GM20431 (cell line): ENCODE measurements around the gene SMYD1.

Source experiments
- in situ Hi-C: fragments of 300-500 bp; cut with MseI, MboI; formaldehyde crosslinking; loops from one replicate; pipeline ENCODE4 v1.15.0; 2020; ENCODE audit warnings: low sequenced_read_pairs; ENCODE audit not compliant: unreplicated experiment

Gene SMYD1

DNA sequence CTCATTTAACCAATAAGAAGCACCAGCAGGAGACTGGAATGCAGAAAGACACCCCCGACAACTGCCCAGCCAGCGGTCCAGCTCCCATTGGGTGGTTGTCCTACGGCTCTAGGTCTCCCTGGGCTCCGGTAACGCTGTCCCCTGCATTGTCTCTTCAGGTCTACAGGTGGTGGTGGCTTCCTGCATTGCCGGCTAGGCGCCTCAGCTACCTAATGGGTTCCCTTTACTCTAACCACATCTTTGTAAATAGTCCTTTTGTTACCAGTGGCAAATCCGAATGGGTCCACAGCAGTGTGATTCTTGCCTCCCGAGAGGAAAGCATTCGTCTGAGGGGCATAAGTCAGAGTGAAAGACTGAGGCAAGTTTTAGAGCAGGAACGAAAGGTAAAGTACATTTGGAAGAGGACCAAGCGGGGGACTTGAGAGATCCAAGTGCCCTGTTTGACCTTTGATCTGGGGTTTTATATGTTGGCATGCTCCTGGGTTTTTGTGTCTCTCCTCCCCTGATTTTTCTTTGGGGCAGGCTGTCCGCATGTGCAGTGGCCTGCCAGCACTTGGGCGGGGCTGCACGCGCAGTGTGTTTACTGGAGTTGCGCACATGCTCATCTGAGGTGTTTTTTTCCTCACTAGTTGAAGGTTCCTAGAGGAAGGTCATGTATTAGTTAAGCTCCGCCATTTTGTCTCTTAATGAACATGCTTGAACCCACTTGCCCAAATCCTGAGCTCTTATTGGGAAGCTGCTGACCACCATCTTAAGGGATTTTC, 49.2 kb downstream of the SMYD1 start:
- in situ Hi-C loops: no loop called here

DNA sequence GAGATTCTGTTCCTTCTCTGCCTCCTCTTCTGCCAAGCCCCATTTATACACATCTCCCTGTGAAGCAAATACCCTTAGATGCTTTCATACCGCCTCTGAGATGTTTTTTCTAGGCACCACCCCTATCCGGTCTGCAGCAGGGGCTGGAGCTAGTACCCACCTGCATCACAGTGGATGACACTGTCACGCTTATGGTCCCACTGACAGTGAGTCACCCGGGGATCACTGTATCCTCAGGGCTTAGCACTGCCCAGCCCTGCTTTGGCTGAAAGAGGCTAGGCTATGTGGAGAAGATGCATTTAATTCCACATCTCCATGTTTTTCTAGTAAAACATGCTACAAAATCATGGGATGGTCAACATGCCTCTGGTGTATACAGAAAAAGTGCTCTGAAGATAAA, 50.3 kb downstream of the SMYD1 start:
- in situ Hi-C loops: no loop called here

DNA sequence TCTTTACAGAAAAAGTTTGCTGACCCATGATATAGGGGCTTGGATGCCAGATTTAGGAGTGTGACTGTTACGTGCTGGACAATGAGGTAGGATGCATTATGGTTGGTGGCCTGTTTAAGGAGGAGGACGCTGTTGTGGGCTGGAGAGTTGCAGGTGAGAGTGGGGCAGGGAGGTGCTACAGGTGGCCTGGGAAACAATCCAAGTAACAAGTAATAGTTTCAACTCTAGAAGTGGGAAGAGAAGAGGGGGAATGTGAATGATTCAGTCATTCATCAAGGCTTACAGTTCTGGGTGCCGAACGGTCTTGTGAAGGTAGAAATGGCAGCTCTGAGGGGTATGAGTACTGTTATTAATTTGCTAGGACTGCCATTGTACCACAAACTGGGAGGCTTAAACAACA, 54.1 kb downstream of the SMYD1 start:
- in situ Hi-C loops: no loop called here

DNA sequence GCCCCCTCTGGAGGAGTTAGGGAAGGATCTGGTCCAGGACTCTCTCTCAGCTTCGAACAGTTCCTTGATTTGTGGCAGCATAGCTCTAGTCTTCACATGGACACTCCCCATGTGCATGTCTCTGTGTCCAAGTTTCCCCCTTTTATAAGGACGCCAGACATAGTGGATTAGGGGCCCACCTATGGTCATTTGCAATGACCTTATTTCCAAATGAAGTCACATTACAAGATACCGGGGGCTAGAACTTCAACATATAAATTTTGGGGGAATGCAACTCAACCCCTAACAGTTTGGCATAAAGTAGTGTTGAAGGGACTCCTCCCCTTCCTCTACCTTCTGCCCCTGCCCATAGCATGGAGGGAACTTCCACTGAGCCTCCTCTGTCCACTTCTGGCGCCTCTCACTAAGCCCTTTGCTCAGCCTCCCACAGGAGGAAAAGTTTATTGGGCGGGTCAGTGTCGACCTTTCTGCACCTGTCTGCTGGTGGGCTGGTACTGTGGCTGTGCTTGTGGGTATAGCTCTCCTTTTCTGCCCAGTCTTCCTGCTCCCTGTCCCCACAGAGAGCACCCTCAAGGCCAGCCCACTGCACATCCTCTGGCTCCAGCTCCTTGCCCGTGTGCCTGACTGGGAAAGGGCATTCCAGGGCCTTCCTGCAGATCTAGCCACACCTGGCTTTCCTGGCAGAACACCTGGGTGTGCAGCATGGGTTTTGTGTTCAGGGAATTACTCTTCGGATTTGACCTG, 54.7 kb downstream of the SMYD1 start:
- in situ Hi-C loops: no loop called here

DNA sequence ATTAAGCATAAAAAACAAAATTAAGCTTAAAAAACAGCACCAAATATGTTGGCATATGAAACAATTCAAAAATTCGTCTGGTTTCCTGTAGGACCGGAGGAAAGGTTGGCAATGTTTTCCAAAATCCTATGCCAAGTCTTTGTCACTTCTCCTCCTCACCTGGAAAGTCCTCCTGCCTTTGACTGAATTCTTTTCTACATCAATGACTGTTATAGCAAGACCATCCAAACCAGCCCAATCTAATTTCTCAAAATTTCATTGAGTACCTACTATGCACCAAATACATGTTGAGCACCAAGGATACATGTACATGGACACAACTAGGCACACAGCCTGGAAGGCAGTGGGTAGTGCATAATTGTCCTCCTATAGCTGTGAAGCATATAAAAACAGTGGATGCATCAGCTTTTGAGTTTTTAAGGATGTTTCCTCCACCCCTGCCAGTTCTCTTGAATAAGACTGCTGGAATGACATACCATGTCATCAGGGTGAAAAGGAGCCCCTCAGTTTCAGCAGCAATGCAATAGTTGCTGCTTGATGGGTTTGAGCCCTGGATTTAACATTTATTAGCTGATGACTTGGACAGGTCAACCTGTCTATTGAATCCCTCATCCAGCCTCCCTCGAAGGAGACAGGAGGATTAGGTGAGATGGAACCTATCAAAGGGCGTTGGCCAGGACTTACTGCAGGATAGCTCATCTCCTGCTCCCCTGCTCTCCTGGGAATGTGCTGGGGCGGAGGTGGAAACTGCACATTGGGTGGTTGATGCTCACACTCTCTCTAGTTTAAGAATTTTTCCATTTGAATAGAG, 55.7 kb downstream of the SMYD1 start:
- in situ Hi-C loops: no loop called here

DNA sequence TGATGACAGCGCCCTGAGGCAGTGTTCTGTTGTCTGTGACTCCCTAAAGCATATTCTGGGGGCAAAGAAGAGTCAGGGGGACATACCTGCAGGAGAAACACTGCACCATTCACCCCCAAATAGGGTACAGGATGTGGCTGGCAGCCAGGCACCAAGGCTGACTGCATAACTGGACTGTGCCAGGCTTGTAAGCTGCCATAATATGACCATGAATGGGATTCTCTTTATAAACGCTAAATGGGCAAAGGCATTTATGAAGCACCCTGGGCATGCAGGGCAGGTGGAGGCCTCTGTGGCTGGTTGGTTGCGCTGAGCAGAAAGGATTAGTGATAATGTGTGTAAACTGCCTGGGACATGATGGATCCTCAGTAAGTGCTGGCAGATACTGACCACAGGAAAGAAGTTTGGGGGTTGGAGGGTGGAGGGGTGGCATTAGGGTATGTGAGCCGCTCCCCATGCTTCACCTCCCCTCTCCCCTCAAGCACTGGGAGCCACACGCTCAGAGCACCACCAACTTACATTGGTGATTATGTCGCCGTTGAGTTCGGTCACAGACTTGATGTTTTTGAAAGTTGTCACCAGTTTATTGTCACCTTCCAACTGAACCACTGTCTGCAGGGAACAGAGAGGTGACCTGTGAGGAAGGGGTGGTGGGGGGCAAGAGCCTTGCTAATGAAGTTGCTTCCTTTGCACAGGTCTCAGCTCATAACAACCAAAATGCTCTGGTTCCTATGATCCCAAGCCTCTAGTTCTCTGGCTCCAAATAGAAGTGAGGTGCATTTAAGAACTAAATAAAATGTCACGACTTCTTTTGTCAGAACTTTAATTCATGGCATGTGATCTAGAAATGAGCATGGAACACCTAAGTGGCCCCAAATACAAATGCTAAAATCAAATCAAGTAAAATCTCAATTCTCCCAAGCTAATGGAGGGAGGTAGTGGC, 56.6 kb downstream of the SMYD1 start:
- in situ Hi-C loops: no loop called here

DNA sequence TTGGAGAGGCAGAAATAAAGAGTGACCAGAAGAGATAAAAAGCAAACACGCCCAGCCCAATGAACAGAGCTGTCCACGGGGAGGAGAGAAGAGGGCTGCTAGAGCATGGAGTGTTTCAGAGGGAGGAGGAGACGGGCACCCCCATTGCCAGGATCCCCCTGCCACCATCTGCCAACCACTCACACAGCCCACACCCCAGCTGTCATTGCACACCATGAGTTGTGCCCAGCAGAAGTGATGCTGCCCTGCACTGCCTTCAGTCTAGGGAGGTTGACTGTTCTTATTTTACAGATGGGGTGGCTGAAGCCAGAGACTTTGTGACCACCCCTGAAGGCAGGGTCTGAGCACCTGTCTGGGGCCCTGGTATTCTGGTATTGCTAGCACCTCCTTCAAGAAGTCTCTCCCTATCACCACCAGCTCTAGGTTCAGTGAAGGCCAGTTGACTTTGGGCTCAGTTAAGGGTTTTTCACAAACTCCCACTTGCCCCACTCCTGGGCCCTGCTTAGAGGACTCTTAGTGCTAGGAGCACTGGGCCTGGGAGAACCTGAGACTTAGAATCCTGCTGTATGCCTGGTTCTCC, 57.8 kb downstream of the SMYD1 start:
- in situ Hi-C loops: no loop called here

DNA sequence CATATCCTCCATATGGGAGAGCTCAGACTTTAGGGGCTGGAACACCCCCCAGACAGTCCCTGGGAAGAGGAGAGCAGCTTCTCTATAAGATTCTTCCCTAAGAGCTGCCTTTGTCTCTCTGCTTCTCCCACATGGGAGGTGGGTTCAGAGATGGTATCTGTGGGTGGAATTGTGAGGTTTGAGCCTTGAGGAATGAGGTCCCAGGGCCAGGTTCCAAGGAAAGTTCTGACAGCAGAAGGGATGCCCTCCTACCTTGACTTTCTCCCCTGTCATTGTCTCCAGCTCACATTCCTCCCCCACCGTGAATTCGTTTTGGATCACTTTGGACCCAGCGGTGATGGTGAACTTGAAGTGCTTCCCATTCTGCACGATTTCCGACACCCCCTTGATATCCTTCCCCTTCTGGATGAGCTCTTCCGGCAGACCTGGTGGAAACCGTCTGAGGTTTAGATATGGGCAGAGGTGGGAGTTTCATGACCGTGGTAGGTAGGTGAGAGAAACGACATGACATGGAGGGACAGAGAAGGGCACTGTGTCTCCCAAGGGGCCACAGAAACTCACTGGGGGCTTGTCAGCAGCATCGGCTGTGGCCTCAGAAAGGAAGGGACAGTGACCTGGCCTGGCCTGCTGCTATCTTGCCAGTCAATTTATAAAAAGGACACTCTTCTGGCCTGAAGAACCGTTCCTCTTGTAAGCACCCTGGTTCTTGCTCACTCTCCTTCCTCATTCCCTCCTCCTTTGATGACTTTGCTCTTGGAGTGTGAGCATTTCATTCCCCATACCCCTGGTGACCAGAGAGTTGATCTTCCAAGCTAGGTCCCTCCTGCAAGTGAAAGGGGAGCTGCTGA, 58.5 kb downstream of the SMYD1 start:
- in situ Hi-C loops: no loop called here

DNA sequence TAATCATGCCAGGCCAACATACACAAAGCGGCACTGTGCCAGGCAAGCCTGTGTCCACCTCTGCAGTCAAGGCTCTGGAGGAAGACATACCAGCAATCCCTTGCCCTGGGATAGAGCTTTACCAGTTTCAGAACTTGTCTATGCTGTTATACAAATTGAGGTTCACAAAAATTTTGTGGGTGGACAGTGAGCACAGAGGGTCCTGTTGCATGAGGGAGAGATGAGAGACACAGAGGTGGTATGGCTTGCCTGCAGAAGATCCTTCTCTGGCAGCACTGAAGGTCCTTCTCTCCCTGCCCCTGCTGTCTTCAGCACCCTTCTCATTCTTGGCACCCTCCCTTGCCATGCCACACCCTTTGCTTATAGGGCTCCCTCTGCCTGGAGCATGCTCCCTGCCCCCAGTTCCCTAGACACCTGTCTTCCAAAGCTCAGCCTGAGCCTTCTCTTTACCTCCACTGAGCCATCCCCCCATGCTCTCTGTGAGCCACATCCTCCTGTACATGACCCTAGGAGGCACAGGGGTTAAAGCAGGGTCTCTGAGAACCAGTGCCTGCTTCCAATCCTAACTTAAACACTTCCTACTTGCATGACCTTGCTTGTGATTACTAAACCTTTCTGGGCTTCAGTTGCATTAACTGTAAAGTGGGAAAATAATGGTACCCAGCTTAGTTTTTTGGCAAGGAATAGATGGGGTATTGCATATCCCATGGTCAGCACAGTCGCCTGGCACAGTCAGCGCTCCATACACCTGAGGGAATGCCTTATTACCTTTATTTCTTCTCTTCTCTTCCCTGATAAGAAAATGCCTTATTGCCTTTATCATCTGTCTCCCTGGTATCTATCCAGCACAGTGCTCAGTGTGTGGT, 59.4 kb downstream of the SMYD1 start:
- in situ Hi-C loops: no loop called here

DNA sequence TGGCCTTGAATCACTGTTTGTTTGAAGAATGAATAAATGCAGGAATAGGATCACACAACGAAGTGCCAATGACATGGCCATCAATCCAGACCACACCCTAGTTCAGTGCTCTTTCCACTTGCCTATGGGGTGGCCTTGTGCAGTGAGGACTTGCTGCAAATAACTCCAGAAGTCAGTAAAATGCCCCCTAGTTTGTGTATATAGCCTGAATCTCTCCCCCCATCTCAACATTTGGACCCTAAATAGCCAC, 59.9 kb downstream of the SMYD1 start:
- in situ Hi-C loops: no loop called here

DNA sequence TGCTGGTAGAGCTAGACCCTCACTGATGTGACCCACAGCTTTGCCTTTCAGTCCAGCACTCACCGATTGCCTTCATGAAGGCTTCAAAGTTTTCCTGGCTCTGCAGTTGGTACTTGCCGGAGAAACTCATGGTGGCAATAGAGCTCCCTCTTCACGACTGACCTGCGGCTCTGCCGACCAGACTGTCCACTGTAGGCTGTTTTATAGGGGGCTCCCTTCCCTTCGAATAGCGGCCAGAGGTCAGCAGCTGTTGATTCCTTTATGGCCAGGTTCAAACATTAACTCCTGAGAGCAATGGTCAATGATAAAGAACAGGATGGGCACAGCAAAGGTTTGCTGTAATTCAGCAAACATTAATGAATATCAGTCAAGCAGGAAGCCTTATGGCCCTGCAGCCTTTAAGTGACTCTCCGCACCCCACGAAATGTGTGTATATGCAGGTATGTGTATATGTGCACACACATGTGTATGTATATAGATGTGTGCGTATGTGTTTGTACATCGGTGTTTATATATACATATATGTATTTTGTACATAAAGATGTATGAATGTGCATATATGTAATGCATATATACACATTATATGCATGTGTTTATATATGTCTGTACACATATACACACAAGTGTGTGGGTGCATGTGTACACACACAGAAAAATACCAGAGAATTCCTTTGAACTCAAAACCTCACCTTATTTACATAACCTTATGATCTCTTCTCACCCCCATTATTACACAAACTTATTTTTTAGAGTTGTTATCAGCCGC, 60.4 kb downstream of the SMYD1 start, which contains the start of gene FABP1:
Gene FABP1 (minus strand): TSS at position 175 of the 766 bp plus-strand sequence. CDS start 45 bp downstream, at position 130.
- in situ Hi-C loops: no loop called here

DNA sequence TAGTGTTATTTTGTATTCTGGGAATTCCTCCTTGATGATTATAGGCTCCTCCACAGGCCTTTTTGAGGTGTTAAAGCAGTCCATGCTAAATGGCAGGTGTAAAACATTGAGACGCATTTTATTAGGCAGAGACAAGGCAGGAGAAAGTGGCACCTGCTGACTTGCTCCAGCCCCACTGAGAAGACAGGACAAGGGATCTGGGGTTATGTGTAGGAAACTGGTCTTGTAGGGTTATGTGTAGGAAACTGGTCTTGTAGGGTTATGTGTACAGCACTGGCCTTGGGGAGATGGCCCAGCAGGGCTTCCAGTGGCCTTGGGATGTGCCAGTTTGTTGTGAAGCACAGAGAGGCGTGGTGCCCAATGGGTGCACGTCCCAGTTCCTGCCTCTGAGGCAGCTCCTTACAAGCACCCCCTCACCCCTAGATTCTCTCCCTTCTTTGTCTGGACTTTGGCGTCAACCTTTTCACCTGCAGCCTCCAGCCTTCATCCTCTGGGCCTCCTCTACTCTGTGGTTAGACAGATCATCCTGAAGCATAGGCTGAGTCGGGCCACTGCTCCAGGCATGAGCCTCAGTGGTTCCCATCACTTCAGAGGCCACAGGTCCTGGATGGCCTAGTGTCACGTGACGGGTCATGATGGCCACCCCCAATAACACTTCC, 61.2 kb downstream of the SMYD1 start:
- in situ Hi-C loops: no loop called here

DNA sequence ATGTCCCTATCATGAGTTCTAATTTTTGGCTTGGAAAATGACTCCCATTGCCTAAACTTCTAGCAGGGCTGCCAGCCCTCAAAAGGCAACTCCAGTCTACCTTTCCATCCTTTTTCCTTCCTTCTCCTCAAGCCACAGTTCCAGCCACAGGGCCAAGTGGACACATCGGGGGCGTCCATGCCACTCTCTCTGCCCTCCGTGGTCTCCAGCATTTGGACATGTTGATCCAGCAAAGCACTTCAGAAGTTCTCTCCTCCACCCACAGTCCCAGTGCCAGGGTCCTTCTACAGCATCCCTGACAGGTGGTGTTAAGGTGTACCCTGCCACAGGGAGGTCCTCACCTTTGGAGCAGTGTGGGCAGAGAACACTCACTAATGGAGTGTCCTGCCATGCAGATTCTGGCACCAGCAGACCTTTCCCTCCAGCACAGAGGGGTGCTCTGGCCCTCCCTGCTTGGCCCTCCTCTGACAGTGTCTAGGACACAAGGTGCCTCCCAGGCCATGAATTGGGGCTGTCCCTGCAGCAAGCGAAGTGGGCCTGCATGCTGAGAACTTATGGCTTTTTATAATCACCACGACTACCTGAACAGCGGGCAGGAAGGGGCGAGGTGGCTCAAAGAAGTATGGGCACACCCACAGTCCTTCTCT, 61.8 kb downstream of the SMYD1 start:
- in situ Hi-C loops: no loop called here

DNA sequence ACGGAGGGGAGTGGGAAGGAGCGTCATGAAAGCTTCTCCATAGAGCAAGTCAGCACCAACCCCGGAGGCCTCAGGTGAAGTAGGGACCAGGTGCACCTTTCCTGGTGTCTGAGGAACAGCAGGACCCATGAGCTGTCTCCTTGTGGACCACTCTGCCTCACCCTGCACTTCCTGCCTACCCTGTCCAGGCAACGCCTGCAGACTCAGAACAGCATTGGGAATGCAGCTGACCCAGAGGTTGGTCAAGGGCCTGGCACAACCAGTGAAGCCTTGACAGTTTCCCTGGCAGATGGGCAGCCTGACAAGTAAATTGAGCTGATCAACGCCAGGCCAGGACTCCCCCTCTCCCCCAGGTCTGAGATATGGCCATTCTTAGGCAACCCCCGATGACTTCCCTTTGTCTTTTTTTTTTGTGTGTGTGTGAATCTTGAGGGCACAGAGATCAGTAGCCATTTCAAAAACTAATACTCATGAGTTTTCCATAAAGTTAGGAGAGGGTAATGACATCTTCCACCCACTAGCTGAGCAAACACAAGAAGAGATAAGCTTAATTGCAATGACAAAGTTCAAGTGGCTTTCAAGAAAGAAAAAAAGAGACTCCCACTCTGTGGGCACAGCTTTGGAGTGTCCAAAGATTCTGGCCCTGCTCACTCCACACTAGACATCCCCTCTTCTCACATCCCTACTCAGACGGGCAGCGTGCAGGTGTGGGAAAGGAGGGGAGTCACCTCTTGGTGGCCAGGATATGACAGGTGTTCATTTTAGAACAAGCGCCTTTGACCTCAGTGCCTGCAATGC, 63.8 kb downstream of the SMYD1 start:
- in situ Hi-C loops: no loop called here

DNA sequence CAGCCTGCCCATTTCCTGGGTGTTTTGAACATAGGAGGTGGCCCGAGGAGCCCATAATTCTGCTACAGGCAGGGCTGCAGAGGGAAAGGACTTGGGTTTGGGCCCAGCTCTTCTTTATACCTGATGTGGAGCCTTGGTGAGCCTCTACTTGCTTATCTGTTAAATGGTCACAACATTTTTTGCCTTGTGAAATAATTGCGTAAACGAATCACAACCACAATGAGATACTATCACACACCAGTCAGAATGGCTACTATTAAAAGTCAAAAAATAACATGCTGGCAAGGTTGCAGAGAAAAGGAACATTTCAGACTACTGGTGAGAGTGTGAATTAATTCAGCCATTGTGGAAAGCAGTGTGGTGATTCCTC, 64.4 kb downstream of the SMYD1 start:
- in situ Hi-C loops: no loop called here
